ENCODE measurements around the gene COL15A1.

GRCh38 chr9:99119976-99120655, 176.4 kb downstream of the COL15A1 start:
- no peak for TF ChIP-seq CTCF (IDR thresholded peaks at IDR 0.05)
- TF ChIP-seq EZH2 (IDR thresholded peaks at IDR 0.05; ENCODE audit: borderline replicate concordance, insufficient read depth, low read depth, low read length, poor library complexity, severe bottlenecking) = no peak
